ENCODE data around the gene RPS6KA4.
"Not testable (repeated sequence)": the region's sequence is repeated elsewhere in the genome, so short reads cannot be mapped to it uniquely, and the experiment has no call there.

The RPS6KA4 gene

GRCh38 chr11:64323373-64323772, 35.6 kb upstream of the RPS6KA4 start:
- Histone ChIP-seq H3K4me3 (no peak overlapping the region), H3K36me3 (ENCODE audit: insufficient read depth, low read length) (no peaks in the 10 kb centered on the region; the same call in 1 of the 2 replicates), H3K9ac (ENCODE audit: insufficient read length) (no peak overlapping the region), H3K9me3 (ENCODE audit: low read depth, low read length) (no peaks in the 10 kb centered on the region), H3K27ac (no peak overlapping the region)
- TF ChIP-seq EZH2 (IDR thresholded peaks at IDR 0.05) = no peak
- TF ChIP-seq POLR2AphosphoS5 (IDR thresholded peaks at IDR 0.05; ENCODE audit: borderline replicate concordance, low read depth, low read length) = no peak
- no peak for TF ChIP-seq FOXP2 (optimal IDR thresholded peaks at IDR 0.05; ENCODE audit: control extremely low read depth, extremely low read length, insufficient read depth)
- no peak for DNase-seq (ENCODE audit: low read depth, low spot score)

DNA sequence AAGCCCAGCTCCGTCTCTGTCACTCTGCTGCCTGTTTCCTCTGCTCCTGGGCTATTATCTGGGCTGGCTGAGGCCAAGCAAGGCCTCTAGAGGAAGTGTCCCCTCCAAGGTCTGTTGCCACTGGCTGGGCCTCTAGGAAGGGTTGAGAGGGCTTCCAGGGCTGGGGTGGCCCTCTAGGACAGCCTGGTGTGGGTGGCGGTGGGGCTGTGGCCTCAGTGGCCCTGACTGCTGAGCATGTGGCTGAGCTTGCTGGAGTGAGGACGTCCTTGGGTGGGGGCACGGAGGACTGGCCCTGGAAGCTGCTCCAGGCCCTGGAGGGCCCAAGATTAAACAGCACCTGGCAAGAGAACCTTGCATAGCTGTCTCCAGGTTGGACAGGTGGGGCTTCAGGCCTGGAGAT, 35.0 kb upstream of the RPS6KA4 start:
- DNase-seq (ENCODE audit: low read depth, low spot score); H3K27ac ChIP-seq: not testable (repeated sequence)

DNA sequence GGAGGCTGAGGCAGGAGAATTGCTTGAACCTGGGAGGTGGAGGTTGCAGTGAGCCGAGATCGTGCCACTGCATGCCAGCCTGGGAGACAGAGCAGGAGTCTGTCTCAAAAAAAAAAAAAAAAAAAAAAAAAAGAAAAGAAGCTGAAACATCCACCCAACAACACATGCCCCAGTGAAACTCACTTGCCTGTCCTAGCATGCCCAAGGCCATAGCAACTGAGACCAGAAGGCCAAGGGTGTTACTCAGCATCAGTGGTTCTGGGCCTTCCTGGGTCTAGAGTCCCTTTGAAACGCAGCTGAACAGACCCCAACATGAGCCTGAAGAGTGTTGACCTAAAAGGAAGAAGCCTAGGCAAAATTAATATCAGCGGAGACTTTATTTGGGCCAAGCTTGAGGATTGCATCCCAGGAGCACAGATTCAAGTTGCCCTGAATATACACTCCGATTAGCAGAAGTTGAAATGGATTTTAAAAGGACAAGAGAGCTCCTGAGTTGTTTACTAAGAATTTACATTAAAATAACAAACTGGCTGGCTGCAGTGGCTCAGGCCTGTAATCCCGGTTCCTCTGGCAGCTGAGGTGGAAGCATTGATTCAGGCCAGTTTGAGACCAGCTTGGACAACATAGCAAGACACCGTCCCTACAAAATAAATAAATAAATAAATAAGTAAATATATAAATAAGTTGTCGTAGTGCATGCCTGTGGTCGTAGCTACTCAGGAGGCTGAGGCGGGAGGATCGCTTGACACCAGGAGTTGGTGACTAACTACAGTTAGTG, 34.1 kb upstream of the RPS6KA4 start:
- Histone ChIP-seq H3K36me3 (ENCODE audit: insufficient read depth, low read length) (no peaks in the 10 kb centered on the region; the same call in 1 of the 2 replicates), H3K9ac (ENCODE audit: insufficient read length) (no peak overlapping the region), H3K27ac (no peak overlapping the region), H3K9me3 (ENCODE audit: low read depth, low read length) (no peaks in the 10 kb centered on the region), H3K4me3 (no peak overlapping the region)
- TF ChIP-seq POLR2AphosphoS5 (IDR thresholded peaks at IDR 0.05; ENCODE audit: borderline replicate concordance, low read depth, low read length) = no peak
- TF ChIP-seq EZH2 (IDR thresholded peaks at IDR 0.05) = no peak
- no peak for TF ChIP-seq FOXP2 (optimal IDR thresholded peaks at IDR 0.05; ENCODE audit: control extremely low read depth, extremely low read length, insufficient read depth)
- DNase-seq (ENCODE audit: low read depth, low spot score) = no peak

More for the DNA sequence above, 35.0 kb upstream of the RPS6KA4 start:
- not testable (repeated sequence) for H3K9me3 ChIP-seq (ENCODE audit: low read depth, low read length); H3K36me3 ChIP-seq (ENCODE audit: insufficient read depth, low read length); H3K4me3 ChIP-seq; H3K9ac ChIP-seq (ENCODE audit: insufficient read length)

DNA sequence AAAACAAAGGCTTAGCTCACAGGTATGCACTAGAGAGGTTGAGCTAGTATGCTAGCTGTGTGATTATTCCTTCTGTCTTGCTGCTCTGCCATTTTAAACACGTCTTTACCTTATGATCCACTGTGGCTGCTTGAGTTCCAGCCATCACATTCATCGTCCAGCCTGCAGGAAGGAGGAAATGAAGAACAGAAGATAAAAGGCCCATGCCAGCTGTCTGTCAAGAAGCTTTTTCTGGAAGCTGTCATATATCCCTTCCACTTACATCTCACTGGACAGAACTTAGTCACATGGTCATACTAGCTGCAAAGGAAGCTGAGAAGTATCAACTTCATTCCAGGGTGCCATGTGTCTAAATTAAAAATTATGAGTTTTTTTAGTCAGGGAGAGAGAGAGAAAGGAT, 31.6 kb upstream of the RPS6KA4 start:
- Histone ChIP-seq H3K4me3 (no peak overlapping the region), H3K9ac (ENCODE audit: insufficient read length) (no peak overlapping the region), H3K27ac (no peak overlapping the region), H3K9me3 (ENCODE audit: low read depth, low read length) (no peaks in the 10 kb centered on the region), H3K36me3 (ENCODE audit: insufficient read depth, low read length) (no peaks in the 10 kb centered on the region)
- TF ChIP-seq FOXP2 (optimal IDR thresholded peaks at IDR 0.05; ENCODE audit: control extremely low read depth, extremely low read length, insufficient read depth) = no peak
- TF ChIP-seq EZH2 (IDR thresholded peaks at IDR 0.05) = no peak
- no peak for TF ChIP-seq POLR2AphosphoS5 (IDR thresholded peaks at IDR 0.05; ENCODE audit: borderline replicate concordance, low read depth, low read length)
- no peak for DNase-seq (ENCODE audit: low read depth, low spot score)

DNA sequence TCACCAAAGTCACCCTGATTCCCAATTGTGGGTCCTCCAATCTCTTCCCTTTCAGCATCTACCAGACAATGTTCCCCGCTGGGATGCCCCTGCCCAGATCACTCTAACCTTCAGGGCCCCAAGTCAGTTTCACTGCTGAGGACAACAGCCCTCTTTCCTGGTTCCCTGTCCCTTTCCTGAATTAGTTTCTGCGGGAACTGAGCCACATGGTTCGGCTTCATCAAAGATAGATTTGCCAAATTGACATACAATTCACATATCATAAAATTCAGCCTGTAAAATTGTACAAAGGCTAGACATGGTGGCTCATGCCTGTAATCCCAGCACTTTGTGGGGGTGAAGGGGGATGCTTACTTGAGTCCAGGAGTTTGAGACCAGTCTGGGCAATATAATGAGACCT, 31.0 kb upstream of the RPS6KA4 start:
- no peak overlapping the region for H3K9ac ChIP-seq (ENCODE audit: insufficient read length)
- no peak overlapping the region for H3K4me3 ChIP-seq
- TF ChIP-seq POLR2AphosphoS5 (IDR thresholded peaks at IDR 0.05; ENCODE audit: borderline replicate concordance, low read depth, low read length) = no peak
- TF ChIP-seq EZH2 (IDR thresholded peaks at IDR 0.05) = no peak
- TF ChIP-seq FOXP2 (optimal IDR thresholded peaks at IDR 0.05; ENCODE audit: control extremely low read depth, extremely low read length, insufficient read depth) = no peak
- no peaks in the 10 kb centered on the region for H3K36me3 ChIP-seq (ENCODE audit: insufficient read depth, low read length)
- H3K9me3 ChIP-seq (ENCODE audit: low read depth, low read length) = no peaks in the 10 kb centered on the region
- no peak overlapping the region for H3K27ac ChIP-seq
- no peak for DNase-seq (ENCODE audit: low read depth, low spot score)

DNA sequence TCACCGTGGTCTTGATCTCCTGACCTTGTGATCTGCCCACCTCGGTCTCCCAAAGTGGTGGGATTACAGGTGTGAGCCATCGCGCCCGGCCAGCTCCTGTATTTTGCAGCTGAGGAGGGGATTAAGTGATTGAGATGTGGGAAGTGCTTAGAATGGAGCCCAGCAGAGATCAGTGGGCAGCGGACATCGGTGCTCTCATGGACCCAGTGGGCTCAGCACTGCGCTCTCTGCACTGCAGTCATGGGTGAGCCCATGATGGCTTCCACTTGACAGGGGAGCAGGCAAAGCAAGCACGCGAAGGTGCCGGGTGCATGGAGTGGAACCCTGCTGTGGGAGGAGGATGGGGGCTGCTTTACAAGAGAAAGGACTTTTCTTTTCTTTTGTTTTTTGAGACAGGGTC, 28.1 kb upstream of the RPS6KA4 start:
- Histone ChIP-seq H3K9me3 (ENCODE audit: low read depth, low read length) (no peaks in the 10 kb centered on the region), H3K27ac (no peak overlapping the region), H3K9ac (ENCODE audit: insufficient read length) (no peak overlapping the region), H3K36me3 (ENCODE audit: insufficient read depth, low read length) (no peaks in the 10 kb centered on the region), H3K4me3 (no peak overlapping the region)
- DNase-seq (ENCODE audit: low read depth, low spot score) = no peak
- no peak for TF ChIP-seq FOXP2 (optimal IDR thresholded peaks at IDR 0.05; ENCODE audit: control extremely low read depth, extremely low read length, insufficient read depth)
- TF ChIP-seq EZH2 (IDR thresholded peaks at IDR 0.05) = no peak
- TF ChIP-seq POLR2AphosphoS5 (IDR thresholded peaks at IDR 0.05; ENCODE audit: borderline replicate concordance, low read depth, low read length) = no peak

DNA sequence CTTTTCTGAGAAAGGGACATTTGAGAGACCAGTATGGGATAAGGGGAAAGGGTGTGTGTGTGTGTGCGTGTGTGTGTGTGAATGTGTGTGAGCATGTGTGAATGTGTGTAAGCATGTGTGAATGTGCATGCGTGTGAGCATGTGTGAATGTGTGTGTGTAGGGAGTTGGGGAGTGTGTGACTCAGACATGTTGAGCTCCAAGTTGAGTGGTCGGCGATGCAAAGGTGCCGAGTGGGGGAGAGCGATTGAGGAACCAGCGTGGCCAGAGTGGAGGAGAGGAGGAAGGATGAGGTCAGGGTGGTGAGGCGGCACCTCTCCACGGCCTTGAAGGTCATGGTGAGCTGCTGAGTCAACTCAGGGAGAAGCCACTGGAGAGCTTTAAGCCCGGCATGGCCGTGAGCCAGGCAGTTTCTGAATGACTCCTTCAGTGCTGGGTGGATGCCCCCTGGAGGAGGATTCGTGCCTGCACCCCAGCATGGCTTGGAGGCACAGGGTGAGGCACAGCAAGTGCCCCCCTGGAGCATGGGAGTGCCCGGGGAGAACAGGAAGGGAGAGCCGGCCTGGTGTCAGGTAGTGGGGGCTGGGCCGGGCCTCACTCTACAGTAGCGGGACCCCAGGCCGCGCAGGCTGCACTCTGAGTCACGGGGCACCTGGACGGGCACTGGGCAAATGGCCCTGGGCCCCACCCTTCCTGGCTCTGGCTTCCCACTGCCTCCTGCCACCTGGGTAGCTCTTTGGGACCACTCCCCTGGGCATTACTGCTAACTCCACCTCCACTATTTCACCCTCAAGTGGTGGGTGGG, 27.2 kb upstream of the RPS6KA4 start:
- Histone ChIP-seq H3K9ac (ENCODE audit: insufficient read length) (no peak overlapping the region), H3K4me3 (no peak overlapping the region), H3K9me3 (ENCODE audit: low read depth, low read length) (no peaks in the 10 kb centered on the region), H3K27ac (no peak overlapping the region), H3K36me3 (ENCODE audit: insufficient read depth, low read length) (no peaks in the 10 kb centered on the region)
- DNase-seq (ENCODE audit: low read depth, low spot score) = no peak
- no peak for TF ChIP-seq FOXP2 (optimal IDR thresholded peaks at IDR 0.05; ENCODE audit: control extremely low read depth, extremely low read length, insufficient read depth)
- TF ChIP-seq EZH2 (IDR thresholded peaks at IDR 0.05) = no peak
- TF ChIP-seq POLR2AphosphoS5 (IDR thresholded peaks at IDR 0.05; ENCODE audit: borderline replicate concordance, low read depth, low read length) = no peak

DNA sequence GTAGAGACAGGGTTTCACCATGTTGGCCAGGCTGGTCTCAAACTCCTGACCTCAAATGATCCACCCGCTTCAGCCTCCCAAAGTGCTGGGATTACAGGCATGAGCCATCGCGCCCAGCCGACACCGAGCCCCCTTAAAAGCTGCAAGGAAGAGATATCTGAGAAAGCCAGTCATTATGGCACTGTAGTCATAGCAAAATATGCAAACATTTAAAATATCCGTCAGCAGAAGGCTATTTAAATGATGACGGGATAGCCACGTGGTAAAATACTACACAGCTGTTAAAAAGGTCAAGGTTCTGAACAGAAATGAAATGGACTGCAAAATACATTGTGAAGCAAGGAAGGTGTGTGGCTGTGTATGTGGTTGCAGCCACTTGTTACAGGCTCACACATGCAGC, 25.4 kb upstream of the RPS6KA4 start:
- no peaks in the 10 kb centered on the region for H3K36me3 ChIP-seq (ENCODE audit: insufficient read depth, low read length)
- H3K4me3 ChIP-seq = no peak overlapping the region
- no peak overlapping the region for H3K27ac ChIP-seq
- no peak overlapping the region for H3K9ac ChIP-seq (ENCODE audit: insufficient read length)
- H3K9me3 ChIP-seq (ENCODE audit: low read depth, low read length) = no peaks in the 10 kb centered on the region
- TF ChIP-seq POLR2AphosphoS5 (IDR thresholded peaks at IDR 0.05; ENCODE audit: borderline replicate concordance, low read depth, low read length) (no peak), FOXP2 (optimal IDR thresholded peaks at IDR 0.05; ENCODE audit: control extremely low read depth, extremely low read length, insufficient read depth) (no peak), EZH2 (IDR thresholded peaks at IDR 0.05) (no peak)
- no peak for DNase-seq (ENCODE audit: low read depth, low spot score)
